GF-D8 (cell line): ENCODE results near the gene NUP50.
A peak's percentile ranks its signal among the peaks of the same experiment; 100 is the strongest.

Experiments
- DNase-seq: peaks from one replicate; lab custom pipeline; 2025; lab: John Stamatoyannopoulos, UW

NUP50 gene

DNA sequence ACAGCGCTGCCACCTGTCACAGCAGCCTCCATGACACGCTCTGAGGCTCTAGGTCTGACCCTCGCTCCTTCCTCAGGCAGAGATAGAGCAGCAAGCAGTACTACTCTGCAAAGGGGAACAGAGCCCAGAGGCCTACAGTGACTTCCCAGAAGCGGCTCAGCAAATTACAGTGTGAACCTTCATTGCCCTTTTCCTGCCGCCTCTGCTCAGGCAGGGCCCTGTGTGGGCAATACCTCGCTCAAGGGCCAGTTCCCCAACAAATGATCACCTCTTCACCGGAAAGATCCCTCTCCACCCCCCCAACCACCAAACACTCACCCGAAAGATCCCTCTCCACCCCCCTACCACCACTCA is 64.7 kb downstream of the NUP50 start:
- no peak for DNase-seq

DNA sequence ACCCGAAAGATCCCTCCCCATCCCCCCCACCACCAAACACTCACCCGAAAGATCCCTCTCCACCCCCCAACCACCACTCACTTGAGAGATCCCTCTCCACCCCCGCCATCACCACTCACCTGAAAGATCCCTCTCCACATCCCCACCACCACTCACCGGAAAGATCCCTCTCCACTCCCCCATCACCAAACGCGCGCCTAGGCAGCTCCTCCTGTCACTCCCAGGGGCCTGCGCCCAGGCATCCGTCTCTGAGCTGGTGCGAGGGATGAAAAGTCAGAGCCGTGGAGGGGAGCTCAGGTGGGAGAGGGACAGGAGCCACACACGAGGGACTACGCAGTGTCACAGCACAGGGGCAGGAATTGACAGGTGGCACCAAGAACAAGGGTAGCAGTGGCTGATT is 65.5 kb downstream of the NUP50 start:
- DNase-seq = no peak

DNA sequence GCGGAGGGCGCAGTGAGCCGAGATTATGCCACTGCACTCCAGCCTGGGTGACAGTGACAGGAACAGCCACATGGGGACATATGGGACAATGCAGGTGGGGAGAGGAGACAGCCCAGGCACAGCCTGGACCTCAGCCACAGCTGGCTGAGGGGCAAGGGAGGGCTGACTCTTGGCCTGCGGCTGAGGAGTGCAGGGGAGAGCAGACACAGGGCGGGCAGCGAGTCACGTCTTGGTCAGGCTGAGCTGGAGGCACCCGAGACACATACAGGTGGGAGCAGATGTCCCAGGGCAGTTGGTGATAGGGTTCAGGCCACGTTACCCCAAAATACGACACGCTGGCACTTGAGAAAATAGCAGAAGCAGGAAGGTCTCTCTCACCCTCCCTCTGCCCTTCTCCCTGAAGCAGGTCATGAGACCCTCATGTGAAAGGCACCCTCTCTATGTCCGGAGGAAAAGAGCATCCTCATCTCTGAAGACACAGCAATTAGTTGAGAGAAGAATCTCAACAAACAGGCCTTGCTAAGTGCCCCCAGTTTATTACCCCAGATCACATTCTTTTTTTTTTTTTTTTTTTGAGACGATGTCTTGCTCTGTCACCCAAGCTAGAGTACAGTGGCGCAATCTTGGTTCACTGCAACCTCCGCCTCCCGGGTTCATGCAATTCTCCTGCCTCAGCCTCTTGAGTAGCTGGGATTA is 66.4 kb downstream of the NUP50 start:
- peak; percentile 30 for DNase-seq

DNA sequence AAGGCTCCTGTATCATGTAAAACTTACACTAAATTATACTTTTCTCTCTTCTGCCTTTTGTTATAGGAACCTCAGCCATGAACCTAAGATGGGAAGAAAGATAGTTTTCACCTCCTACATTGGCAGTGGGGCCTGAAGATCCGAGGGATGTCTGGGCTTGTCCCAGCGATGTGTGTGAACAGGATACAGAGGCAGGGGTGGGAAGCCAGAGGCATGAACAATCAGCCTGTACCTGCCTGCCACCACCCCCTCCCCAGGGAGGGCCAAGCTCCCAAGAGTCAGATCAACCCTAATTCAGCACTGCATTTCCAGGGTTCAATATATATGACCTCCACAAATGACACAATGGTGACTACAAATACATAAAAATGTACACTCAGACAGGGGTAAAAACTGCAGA is 67.6 kb downstream of the NUP50 start:
- DNase-seq = no peak

DNA sequence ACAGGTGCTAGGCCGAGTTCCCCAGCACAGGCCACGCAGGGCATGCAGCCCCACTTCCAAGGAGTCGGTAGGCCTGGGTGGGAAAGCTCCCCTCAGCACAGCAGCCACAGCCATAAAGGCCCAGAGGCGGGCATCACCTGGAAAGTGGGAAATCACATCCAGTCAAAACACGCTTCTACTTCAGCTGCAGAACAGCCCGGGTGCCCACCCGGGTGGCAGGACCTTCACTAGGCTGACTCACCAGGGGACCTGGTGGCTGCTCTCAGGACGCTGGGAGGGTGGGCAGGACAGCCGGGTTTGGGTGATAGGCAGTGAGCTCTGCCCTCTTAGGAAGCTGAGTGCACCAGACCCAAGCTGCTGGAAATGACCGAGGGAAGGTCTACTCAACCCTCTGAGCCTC is 69.7 kb downstream of the NUP50 start:
- no peak for DNase-seq

DNA sequence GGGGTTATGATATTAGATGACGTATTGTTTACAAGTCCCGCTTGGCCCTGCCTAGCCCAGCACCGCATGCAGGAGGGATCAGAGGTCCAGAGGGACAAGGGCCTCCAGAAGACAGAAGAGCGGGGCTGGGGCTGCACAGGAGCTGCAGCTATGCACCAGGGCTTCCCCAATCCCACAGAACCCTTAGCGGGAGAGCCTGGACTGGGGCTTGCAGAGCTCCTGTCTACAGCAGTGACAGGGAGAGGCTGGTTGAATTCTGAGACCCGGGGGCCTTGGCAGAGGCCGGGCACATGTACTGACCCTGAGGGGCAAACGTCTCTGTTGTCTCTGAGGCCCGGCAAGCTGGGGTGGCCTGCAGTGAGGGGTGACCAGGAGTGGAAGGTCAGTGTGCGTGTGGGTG is 70.1 kb downstream of the NUP50 start:
- DNase-seq = no peak

DNA sequence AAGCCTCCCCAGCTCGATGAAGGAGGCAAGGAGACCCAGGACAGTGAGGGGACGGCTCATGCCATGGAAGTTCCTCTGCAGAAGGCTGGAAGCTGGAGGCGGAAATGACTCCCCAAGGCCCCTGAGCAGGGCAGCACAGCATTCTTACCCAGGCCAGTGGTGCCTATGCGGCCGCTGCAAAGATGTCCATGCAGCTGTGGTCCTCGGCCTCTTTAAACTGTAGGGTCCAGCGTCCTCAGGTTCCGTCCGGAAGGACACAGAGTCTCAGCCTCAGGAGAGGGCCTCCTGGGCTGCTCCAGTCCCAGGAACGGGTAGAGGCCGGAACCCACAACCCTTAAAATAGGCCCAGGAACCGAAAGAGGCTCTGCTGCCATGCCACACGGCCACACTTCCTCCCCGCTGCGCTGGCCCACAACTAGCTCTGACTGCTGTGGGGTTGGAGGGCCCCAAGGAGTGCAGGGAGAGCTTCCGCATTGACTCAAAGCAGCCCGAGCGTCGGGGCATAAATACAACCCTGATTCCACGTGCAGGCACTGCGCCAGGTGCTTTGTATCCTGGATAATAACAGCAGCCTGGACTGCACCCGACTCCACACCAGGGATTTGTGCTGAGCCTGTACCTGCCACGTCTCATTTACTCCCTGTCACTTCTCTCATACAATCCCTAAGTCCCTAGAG is 71.5 kb downstream of the NUP50 start:
- DNase-seq = peak; percentile 63

DNA sequence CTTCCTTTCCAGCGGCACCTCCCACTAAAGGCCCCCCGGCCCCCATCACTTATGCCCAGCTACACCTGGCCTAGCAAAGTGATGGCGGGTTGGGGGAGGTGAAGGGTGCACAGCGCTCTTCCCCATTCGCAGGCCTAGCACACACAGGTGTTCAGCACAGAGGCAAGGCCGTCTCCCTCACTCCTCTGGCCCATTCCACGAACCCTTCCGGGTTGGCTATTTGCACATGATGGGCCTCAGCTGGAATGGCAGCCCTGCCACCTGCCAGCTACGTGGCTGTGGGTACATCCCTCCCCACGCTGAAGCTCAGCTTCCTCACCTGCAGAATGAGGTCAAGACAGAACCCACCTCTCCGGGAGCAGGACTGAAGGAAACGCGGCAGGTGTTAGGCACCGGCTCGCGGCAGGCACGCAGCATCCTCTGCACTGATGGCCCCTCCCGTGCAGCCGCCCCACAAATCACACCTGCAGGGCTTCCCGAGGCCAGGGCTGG is 72.2 kb downstream of the NUP50 start:
- DNase-seq = no peak

DNA sequence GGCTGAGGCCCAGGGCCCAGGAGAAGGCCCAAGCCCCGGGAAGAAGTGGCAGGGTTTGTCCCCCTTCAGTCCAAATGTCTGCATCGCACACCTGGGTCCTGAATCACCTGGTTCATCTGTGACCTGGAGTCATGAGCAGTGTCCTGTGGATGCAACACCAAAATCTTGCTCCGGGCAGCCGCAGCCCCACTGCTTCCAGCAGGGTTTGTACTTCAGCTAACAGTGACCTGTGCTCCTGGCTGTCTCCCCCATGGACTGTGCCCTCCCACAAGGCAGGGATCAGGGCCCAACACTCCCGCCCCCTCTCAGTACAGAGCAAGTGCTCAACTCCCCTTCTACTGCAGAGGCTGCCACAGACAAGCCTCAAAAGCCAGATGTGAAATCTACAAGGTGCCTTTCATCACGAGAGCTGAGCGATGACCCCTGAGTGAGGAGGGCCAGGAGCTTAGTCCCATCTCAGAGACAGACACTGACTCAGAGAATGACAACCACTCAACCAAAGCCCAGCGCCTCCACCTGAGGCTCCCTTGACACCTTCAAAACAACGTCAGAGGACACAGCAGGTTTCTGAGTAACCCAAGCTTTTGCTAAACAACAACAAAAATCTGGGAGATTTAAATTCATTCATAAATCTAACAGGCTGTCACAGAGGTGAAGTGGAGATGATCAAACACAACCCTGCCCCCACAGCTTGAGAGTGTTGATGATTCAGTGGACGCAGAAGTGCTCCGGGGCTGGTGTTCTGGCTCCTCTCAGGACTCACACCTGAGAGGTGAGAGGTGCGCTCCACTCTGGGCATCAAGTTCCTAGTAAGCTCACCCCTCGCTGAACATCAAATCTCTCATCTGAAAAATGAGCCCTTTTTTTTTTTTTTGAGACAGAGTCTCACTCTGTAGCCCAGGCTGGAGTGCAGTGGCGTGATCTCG is 73.6 kb downstream of the NUP50 start:
- DNase-seq = no peak
